IPS-18a (cell line): Measurements from ENCODE around the gene GLCE.

Experiments
- H3K27ac ChIP-seq: one replicate; pipeline ENCODE4 v1.5.1; 2013; ENCODE audit warnings: low read length
- H3K27me3 ChIP-seq: one replicate; pipeline ENCODE4 v1.6.1; 2013; ENCODE audit warnings: mild to moderate bottlenecking, low read length; ENCODE audit not compliant: control insufficient read depth, insufficient read depth
- H3K36me3 ChIP-seq: one replicate; pipeline ENCODE4 v1.6.1; 2013; ENCODE audit warnings: low read depth, low read length; ENCODE audit not compliant: control insufficient read depth
- H3K4me1 ChIP-seq: one replicate; pipeline ENCODE4 v1.6.1; 2013; ENCODE audit warnings: low read depth, low read length; ENCODE audit not compliant: control insufficient read depth
- H3K4me3 ChIP-seq: one replicate; pipeline ENCODE4 v1.5.1; 2013; ENCODE audit warnings: low read length
- H3K9ac ChIP-seq: one replicate; pipeline ENCODE4 v1.6.1; 2013; ENCODE audit warnings: mild to moderate bottlenecking, low read length, moderate library complexity
- H3K9me3 ChIP-seq: one replicate; pipeline ENCODE4 v1.6.1; 2013; ENCODE audit warnings: low read depth, low read length; ENCODE audit not compliant: control insufficient read depth

The GLCE gene

DNA sequence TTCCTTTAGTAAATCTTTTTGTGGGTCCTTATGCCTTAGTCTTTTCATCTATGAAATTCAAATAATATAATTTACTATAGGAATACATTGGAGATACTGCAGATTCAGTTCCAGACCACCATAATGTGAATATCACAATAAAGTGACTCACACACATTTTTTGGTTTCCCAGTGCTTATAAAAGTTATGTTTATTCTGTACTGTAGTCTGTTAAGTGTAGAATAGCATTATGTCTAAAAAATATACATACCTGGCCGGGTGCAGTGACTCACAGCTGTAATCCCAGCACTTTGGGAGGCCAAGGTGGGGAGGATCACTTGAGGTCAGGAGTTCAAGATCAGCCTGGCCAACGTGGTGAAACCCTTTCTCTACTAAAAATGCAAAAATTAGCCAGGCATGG is 84.4 kb downstream of the GLCE start:
- Histone ChIP-seq H3K9me3 (no peaks in the 10 kb centered on the region), H3K27me3 (no peaks in the 10 kb centered on the region), H3K4me3 (no peak overlapping the region), H3K36me3 (no peaks in the 10 kb centered on the region), H3K4me1 (no peaks in the 10 kb centered on the region), H3K27ac (no peak overlapping the region), H3K9ac (no peak overlapping the region)

- Histone ChIP-seq H3K9ac (no peak overlapping the region), H3K27ac (no peak overlapping the region), H3K4me3 (no peak overlapping the region)
Measured at GRCh38 chr15:69253156-69253555, 92.7 kb downstream of the GLCE start.

DNA sequence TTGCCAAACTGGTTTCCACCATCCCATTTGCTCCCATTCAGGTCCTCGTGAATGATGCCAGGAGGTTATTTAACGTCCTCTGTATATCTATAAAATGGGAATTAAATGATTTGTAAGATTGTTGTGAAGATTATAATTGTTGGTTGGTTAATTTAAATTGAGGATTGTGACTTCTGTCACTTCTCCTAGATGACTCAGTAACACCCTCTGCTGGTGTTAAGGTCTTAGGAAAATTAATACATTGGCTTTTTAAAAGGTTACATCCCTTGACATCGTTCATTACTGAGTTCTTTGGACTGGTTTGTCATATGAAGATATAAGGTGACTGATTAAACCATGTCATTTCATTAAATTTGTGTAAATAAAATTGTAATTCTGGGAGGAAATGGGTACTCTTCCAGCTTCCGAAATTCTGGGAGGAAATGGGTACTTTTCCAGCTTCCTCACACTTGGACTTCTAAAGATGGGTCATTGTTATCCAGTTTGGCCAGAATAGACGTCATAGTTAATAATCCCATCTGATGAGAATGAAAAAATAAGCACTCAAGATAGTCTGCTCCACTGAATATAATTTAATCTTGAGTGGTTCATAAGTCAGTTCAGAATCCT is 105.0 kb downstream of the GLCE start:
- no peaks in the 10 kb centered on the region for H3K27me3 ChIP-seq
- H3K9ac ChIP-seq, result no peak overlapping the region
- no peak overlapping the region for H3K27ac ChIP-seq
- H3K4me3 ChIP-seq, result no peak overlapping the region
- H3K4me1 ChIP-seq, result peaks cover under 1% of the 10 kb centered on the region
- H3K36me3 ChIP-seq, result peaks cover 11% of the 10 kb centered on the region
- no peaks in the 10 kb centered on the region for H3K9me3 ChIP-seq

More at GRCh38 chr15:69253156-69253555, 92.7 kb downstream of the GLCE start:
- Histone ChIP-seq H3K9me3 (no peaks in the 10 kb centered on the region), H3K27me3 (no peaks in the 10 kb centered on the region), H3K36me3 (no peaks in the 10 kb centered on the region), H3K4me1 (peaks cover 6% of the 10 kb centered on the region)

DNA sequence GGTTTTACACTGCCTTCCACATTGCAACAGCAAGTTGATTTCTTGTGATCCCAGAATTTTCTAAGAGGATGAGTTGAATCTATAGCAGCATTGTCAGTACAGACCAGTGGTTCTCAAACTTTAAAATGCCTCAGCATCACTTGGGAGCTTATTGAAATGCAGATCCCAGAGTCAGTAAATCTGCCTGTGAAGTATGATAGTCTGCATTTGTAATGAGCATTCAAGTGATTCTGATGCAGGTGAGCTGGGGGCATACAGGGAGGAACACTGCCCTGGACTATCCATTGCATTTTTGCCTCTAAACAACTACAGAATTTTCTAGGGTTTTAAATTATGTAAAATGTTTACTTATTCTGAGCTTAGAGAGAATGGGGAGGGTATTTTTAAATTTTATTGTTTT is 110.8 kb downstream of the GLCE start:
- peaks cover 23% of the 10 kb centered on the region for H3K4me1 ChIP-seq
- H3K9ac ChIP-seq, result no peak overlapping the region
- no peak overlapping the region for H3K27ac ChIP-seq
- H3K9me3 ChIP-seq, result no peaks in the 10 kb centered on the region
- H3K27me3 ChIP-seq, result no peaks in the 10 kb centered on the region
- no peak overlapping the region for H3K4me3 ChIP-seq
- H3K36me3 ChIP-seq, result no peaks in the 10 kb centered on the region

- no peak overlapping the region for H3K4me3 ChIP-seq
- no peak overlapping the region for H3K27ac ChIP-seq
- no peaks in the 10 kb centered on the region for H3K27me3 ChIP-seq
- no peaks in the 10 kb centered on the region for H3K36me3 ChIP-seq
- no peak overlapping the region for H3K9ac ChIP-seq
- peaks cover 23% of the 10 kb centered on the region for H3K4me1 ChIP-seq
- H3K9me3 ChIP-seq, result no peaks in the 10 kb centered on the region
Measured at GRCh38 chr15:69272139-69272538, 111.7 kb downstream of the GLCE start.

DNA sequence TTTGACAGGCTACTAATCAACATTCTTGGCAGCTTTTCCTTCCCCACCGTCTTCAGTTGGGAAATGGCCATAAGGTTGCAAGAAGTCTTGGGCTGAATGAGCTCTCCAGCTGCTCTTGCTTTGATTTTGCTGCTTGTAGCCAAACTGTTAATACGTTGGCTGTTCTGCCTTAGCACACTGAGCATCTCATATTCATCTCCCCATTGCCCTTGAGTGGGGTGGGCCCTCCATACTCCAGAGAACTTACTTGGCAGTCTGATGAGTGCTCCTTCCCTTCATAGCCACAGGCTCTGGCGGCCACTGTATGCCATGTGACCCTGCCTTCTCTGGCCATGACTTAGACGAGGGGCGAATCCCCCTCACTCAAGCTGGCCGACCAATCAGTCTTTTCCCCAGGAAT is 112.5 kb downstream of the GLCE start:
- H3K4me3 ChIP-seq, result no peak overlapping the region
- no peaks in the 10 kb centered on the region for H3K27me3 ChIP-seq
- H3K9ac ChIP-seq, result no peak overlapping the region
- peaks cover 23% of the 10 kb centered on the region for H3K4me1 ChIP-seq
- H3K9me3 ChIP-seq, result no peaks in the 10 kb centered on the region
- H3K36me3 ChIP-seq, result no peaks in the 10 kb centered on the region
- H3K27ac ChIP-seq, result no peak overlapping the region

- peaks cover 23% of the 10 kb centered on the region for H3K4me1 ChIP-seq
- H3K36me3 ChIP-seq, result no peaks in the 10 kb centered on the region
- H3K9ac ChIP-seq, result no peak overlapping the region
- H3K9me3 ChIP-seq, result no peaks in the 10 kb centered on the region
- no peak overlapping the region for H3K27ac ChIP-seq
- no peaks in the 10 kb centered on the region for H3K27me3 ChIP-seq
- H3K4me3 ChIP-seq, result no peak overlapping the region
Measured at GRCh38 chr15:69275074-69275670, 114.7 kb downstream of the GLCE start.

DNA sequence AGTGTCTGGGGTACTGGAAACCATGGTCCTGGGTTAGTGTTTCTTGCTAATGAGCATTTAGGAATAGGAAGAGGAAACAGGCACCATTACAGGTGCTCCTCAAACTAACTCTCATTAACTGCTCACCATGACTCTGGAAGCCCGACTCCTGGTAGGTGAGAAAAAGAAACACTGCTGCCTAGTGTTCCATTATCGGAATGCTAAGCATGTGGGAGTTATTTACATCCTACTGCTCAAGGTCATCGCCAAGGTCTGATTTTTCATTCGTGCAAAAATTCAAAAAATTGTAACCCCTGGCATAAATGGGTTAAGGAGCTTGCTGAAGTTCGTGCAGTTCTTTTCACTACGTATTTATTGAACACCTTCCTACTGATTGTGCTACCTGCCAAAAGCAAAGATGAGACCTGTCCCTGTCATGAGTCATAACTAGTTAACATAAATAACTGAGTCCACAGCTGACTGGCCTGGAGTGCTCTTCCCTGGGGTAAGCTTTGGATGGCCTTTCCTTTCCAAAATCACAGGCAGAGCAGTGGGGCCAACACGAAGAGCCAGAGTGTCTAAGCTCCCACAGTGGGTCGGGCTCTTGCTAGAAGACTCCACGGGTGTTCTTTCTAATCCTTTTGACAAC is 115.6 kb downstream of the GLCE start:
- no peaks in the 10 kb centered on the region for H3K36me3 ChIP-seq
- H3K4me1 ChIP-seq, result peaks cover 16% of the 10 kb centered on the region
- no peaks in the 10 kb centered on the region for H3K27me3 ChIP-seq
- no peak overlapping the region for H3K4me3 ChIP-seq
- no peak overlapping the region for H3K27ac ChIP-seq
- H3K9me3 ChIP-seq, result no peaks in the 10 kb centered on the region
- no peak overlapping the region for H3K9ac ChIP-seq

- H3K4me3 ChIP-seq, result no peak overlapping the region
- H3K27me3 ChIP-seq, result no peaks in the 10 kb centered on the region
- no peaks in the 10 kb centered on the region for H3K36me3 ChIP-seq
- no peak overlapping the region for H3K27ac ChIP-seq
- no peaks in the 10 kb centered on the region for H3K9me3 ChIP-seq
- peaks cover 4% of the 10 kb centered on the region for H3K4me1 ChIP-seq
- H3K9ac ChIP-seq, result no peak overlapping the region
Measured at GRCh38 chr15:69277316-69277715, 116.9 kb downstream of the GLCE start.

DNA sequence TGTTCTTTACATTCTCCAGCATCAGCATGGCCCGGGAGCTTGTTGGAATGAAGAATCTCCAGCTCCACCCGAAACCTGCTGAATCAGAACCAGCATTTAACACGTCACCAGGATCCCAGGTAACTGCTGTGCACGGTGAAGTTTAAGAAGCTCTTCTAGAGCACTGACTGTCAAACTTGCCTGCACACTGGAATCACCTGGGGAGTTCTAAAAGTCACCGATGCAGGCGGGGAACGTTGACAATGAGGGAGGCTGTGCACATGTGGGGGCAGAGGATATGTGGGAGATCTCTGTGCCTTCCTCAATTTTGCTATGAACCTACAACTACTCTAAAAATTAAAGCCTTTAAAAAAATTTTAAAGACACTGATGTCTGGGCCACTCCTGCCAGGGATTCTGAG is 119.2 kb downstream of the GLCE start:
- H3K9ac ChIP-seq, result no peak overlapping the region
- H3K27ac ChIP-seq, result no peak overlapping the region
- no peaks in the 10 kb centered on the region for H3K36me3 ChIP-seq
- no peak overlapping the region for H3K4me3 ChIP-seq
- H3K27me3 ChIP-seq, result no peaks in the 10 kb centered on the region
- H3K4me1 ChIP-seq, result no peaks in the 10 kb centered on the region
- no peaks in the 10 kb centered on the region for H3K9me3 ChIP-seq

- no peak overlapping the region for H3K4me3 ChIP-seq
- no peaks in the 10 kb centered on the region for H3K27me3 ChIP-seq
- H3K9ac ChIP-seq, result no peak overlapping the region
- H3K9me3 ChIP-seq, result no peaks in the 10 kb centered on the region
- no peak overlapping the region for H3K27ac ChIP-seq
- no peaks in the 10 kb centered on the region for H3K4me1 ChIP-seq
- H3K36me3 ChIP-seq, result no peaks in the 10 kb centered on the region
Measured at GRCh38 chr15:69280783-69281182, 120.3 kb downstream of the GLCE start.
